Astrocyte (in vitro differentiated cells and primary cell): ENCODE results near the gene PPP6R2. TPM values are rescaled to one million over a fixed set of nuclear protein-coding genes. Genes with fewer than 3 reads are reported as not detected.
"Not testable (repeated sequence)": the region's sequence is repeated elsewhere in the genome, so short reads cannot be mapped to it uniquely, and the experiment has no call there.

Experiments
- DNase-seq: peaks from one replicate; pipeline ENCODE4 v3.0.0-alpha.2; 2010; ENCODE audit warnings: low read depth
- FAIRE-seq: peaks from 2 replicates; lab custom pipeline; 2011; peaks lifted over from hg19 to GRCh38; lab: Jason Lieb, UNC
- H2AFZ ChIP-seq: 2 replicates; pipeline ENCODE4 v1.6.0; 2012; ENCODE audit warnings: low read depth, low read length, inconsistent platforms
- H3K27ac ChIP-seq: 2 replicates; pipeline ENCODE4 v1.5.1; 2011; ENCODE audit warnings: low read depth, low read length, inconsistent platforms
- H3K27me3 ChIP-seq: 2 replicates; pipeline ENCODE4 v1.6.0; 2011; ENCODE audit warnings: low read length, inconsistent platforms; ENCODE audit not compliant: insufficient read depth
- H3K36me3 ChIP-seq: 2 replicates; pipeline ENCODE4 v1.5.1; 2011; ENCODE audit warnings: low read length, inconsistent platforms; ENCODE audit not compliant: insufficient read depth
- H3K4me1 ChIP-seq: 2 replicates; pipeline ENCODE4 v1.5.1; 2011; ENCODE audit warnings: low read length, inconsistent platforms; ENCODE audit not compliant: insufficient read depth
- H3K4me2 ChIP-seq: 2 replicates; pipeline ENCODE4 v1.6.0; 2012; ENCODE audit warnings: low read length, inconsistent platforms
- H3K4me3 ChIP-seq: 2 replicates; pipeline ENCODE4 v1.5.1; 2011; ENCODE audit warnings: low read depth, mild to moderate bottlenecking, low read length, inconsistent platforms; ENCODE audit not compliant: insufficient read depth
- H3K79me2 ChIP-seq: 2 replicates; pipeline ENCODE4 v1.6.0; 2012; ENCODE audit warnings: mild to moderate bottlenecking, low read length, inconsistent platforms; ENCODE audit not compliant: insufficient read depth
- H3K9ac ChIP-seq: 2 replicates; pipeline ENCODE4 v1.6.0; 2012; ENCODE audit warnings: mild to moderate bottlenecking, low read length, inconsistent platforms
- H3K9me3 ChIP-seq: 2 replicates; pipeline ENCODE4 v1.5.1; 2012; ENCODE audit warnings: low read depth, mild to moderate bottlenecking, low read length, inconsistent platforms; ENCODE audit not compliant: insufficient read depth
- H4K20me1 ChIP-seq: 2 replicates; pipeline ENCODE4 v1.6.0; 2012; ENCODE audit warnings: low read length, inconsistent platforms; ENCODE audit not compliant: insufficient read depth
- H3K27ac Mint-ChIP-seq: one replicate; pipeline ENCODE4 v1.8.0; 2021; ENCODE audit warnings: mild to moderate bottlenecking, mixed read lengths; ENCODE audit not compliant: unreplicated experiment
- H3K27me3 Mint-ChIP-seq: one replicate; pipeline ENCODE4 v1.8.0; 2021; ENCODE audit warnings: low read depth, mixed read lengths; ENCODE audit not compliant: unreplicated experiment
- H3K36me3 Mint-ChIP-seq: one replicate; pipeline ENCODE4 v1.8.0; 2021; ENCODE audit warnings: low read depth, mixed read lengths; ENCODE audit not compliant: unreplicated experiment
- H3K4me1 Mint-ChIP-seq: one replicate; pipeline ENCODE4 v1.8.0; 2021; ENCODE audit warnings: low read depth, mixed read lengths; ENCODE audit not compliant: unreplicated experiment
- H3K4me3 Mint-ChIP-seq: one replicate; pipeline ENCODE4 v1.8.0; 2021; ENCODE audit warnings: mild to moderate bottlenecking, moderate library complexity, mixed read lengths; ENCODE audit not compliant: unreplicated experiment
- H3K9me3 Mint-ChIP-seq: one replicate; pipeline ENCODE4 v1.8.0; 2021; ENCODE audit warnings: mild to moderate bottlenecking, mixed read lengths; ENCODE audit not compliant: unreplicated experiment
- EZH2 ChIP-seq: IDR thresholded peaks from 2 replicates; pipeline ENCODE4 v1.6.1; 2012; ENCODE audit warnings: mild to moderate bottlenecking, low read length, inconsistent platforms; ENCODE audit not compliant: insufficient read depth
- total RNA-seq: library from RNA; stranded (reverse); gene quantifications from 2 replicates; pipeline ENCODE4 v1.2.1, GENCODE V29; 2021
- TF ChIP-seq, protein P1 (sequence below): IDR thresholded peaks from 2 replicates; pipeline ENCODE4 v1.5.1; 2011; ENCODE audit warnings: low read depth, mild to moderate bottlenecking, inconsistent platforms, low read length, moderate library complexity; ENCODE audit not compliant: insufficient read depth

Gene PPP6R2
- total RNA-seq, 1 donor from 2014 or later, result 48.3 TPM

GRCh38 chr22:50432131-50432876, 89.2 kb downstream of the PPP6R2 start:
- H3K36me3 ChIP-seq, result peaks cover 20% of the 10 kb centered on the region
- no peaks in the 10 kb centered on the region for H3K4me1 Mint-ChIP-seq
- no peak for FAIRE-seq
- H3K36me3 Mint-ChIP-seq, result peaks cover 8% of the 10 kb centered on the region
- no peaks in the 10 kb centered on the region for H3K4me1 ChIP-seq
- TF ChIP-seq, protein P1, sequence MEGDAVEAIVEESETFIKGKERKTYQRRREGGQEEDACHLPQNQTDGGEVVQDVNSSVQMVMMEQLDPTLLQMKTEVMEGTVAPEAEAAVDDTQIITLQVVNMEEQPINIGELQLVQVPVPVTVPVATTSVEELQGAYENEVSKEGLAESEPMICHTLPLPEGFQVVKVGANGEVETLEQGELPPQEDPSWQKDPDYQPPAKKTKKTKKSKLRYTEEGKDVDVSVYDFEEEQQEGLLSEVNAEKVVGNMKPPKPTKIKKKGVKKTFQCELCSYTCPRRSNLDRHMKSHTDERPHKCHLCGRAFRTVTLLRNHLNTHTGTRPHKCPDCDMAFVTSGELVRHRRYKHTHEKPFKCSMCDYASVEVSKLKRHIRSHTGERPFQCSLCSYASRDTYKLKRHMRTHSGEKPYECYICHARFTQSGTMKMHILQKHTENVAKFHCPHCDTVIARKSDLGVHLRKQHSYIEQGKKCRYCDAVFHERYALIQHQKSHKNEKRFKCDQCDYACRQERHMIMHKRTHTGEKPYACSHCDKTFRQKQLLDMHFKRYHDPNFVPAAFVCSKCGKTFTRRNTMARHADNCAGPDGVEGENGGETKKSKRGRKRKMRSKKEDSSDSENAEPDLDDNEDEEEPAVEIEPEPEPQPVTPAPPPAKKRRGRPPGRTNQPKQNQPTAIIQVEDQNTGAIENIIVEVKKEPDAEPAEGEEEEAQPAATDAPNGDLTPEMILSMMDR, result no peak
- TF ChIP-seq EZH2, result no peak
- H3K27ac ChIP-seq, result no peak overlapping the region
- no peak for DNase-seq
- H4K20me1 ChIP-seq, result peaks cover 12% of the 10 kb centered on the region
- H3K9ac ChIP-seq, result no peak overlapping the region
- H3K9me3 Mint-ChIP-seq, result peaks cover 2% of the 10 kb centered on the region
- H2AFZ ChIP-seq, result no peak overlapping the region
- H3K4me2 ChIP-seq, result no peak overlapping the region
- no peaks in the 10 kb centered on the region for H3K27me3 ChIP-seq
- no peak overlapping the region for H3K4me3 ChIP-seq
- H3K9me3 ChIP-seq, result no peaks in the 10 kb centered on the region
- peaks cover 3% of the 10 kb centered on the region for H3K79me2 ChIP-seq
- no peak overlapping the region for H3K4me3 Mint-ChIP-seq
- H3K27me3 Mint-ChIP-seq, result no peaks in the 10 kb centered on the region
- H3K27ac Mint-ChIP-seq, result no peak overlapping the region

DNA sequence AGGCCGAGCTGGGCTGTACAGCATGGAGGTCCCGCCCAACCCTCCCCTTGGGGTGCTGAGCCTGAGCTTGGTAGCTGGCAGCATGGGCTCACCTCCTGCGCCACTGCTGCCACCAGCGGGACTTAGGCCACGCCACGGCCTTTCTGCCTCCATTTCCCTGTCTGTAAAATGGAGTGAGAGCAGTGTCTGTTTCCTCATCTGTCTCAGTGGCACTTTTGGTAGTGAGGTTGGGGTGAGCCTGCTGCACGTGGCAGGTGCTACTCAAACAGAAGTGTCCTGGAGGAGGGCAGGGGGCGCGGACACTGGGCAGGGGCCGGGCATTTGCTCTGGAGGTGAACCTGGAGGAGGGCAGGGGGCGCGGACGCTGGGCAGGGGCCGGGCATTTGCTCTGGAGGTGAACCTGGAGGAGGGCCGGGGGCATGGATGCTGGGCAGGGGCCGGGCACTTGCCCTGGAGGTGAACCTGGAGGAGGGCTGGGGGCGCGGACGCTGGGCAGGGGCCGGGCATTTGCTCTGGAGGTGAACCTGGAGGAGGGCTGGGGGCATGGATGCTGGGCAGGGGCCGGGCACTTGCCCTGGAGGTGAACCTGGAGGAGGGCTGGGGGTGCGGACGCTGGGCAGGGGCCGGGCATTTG, 89.9 kb downstream of the PPP6R2 start:
- not testable (repeated sequence) for H3K4me1 ChIP-seq, H3K4me3 ChIP-seq, H3K9ac ChIP-seq, DNase-seq, H3K27ac Mint-ChIP-seq, H3K9me3 Mint-ChIP-seq, FAIRE-seq, H3K27me3 Mint-ChIP-seq, H3K4me1 Mint-ChIP-seq, H3K27ac ChIP-seq, H2AFZ ChIP-seq, H3K36me3 Mint-ChIP-seq, H3K27me3 ChIP-seq, H3K4me3 Mint-ChIP-seq, H3K79me2 ChIP-seq, H3K9me3 ChIP-seq, H3K4me2 ChIP-seq
- Histone ChIP-seq H3K36me3 (peaks cover 23% of the 10 kb centered on the region), H4K20me1 (peaks cover 12% of the 10 kb centered on the region)

DNA sequence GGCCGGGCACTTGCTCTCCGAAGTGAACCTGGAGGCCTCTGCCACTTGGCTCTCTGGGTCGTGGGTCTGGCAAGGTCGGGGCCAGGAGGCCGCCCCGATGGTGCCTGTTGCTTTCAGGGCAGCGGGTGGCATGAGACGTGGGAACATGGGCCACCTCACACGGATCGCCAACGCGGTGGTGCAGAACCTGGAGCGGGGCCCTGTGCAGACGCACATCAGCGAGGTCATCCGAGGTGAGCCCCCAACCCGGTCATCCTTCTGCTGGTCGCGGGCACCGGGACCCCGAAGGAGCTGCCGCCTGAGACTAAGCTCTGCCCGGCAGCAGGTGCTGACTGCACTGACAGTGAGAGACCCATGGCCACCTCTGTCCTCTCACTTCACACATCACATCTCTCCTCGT, 91.7 kb downstream of the PPP6R2 start:
- Mint-ChIP-seq H3K27ac (no peak overlapping the region), H3K4me3 (no peak overlapping the region), H3K4me1 (no peaks in the 10 kb centered on the region), H3K36me3 (peaks cover 6% of the 10 kb centered on the region), H3K9me3 (peaks cover 2% of the 10 kb centered on the region), H3K27me3 (no peaks in the 10 kb centered on the region)
- peaks cover 1% of the 10 kb centered on the region for H4K20me1 ChIP-seq
- FAIRE-seq (no peak), DNase-seq (no peak)
- H3K4me3 ChIP-seq, result no peak overlapping the region
- no peak overlapping the region for H3K4me2 ChIP-seq
- no peaks in the 10 kb centered on the region for H3K4me1 ChIP-seq
- no peak overlapping the region for H3K9ac ChIP-seq
- H3K27me3 ChIP-seq, result no peaks in the 10 kb centered on the region
- no peaks in the 10 kb centered on the region for H3K9me3 ChIP-seq
- peaks cover under 1% of the 10 kb centered on the region for H3K79me2 ChIP-seq
- H3K27ac ChIP-seq, result no peak overlapping the region
- H3K36me3 ChIP-seq, result peaks cover 15% of the 10 kb centered on the region
- H2AFZ ChIP-seq, result no peak overlapping the region
- no peak for TF ChIP-seq EZH2
- TF ChIP-seq, protein P1, result no peak
